DND-41 (cell line): Measurements from ENCODE around the gene STAG1.

Source experiments
- ATAC-seq: fragments of 200-7000 bp; cut with Tn5 transposase; 3 replicates; pipeline ENCODE4 v1.9.1; 2021; ENCODE audit warnings: low read depth; ENCODE audit not compliant: insufficient read depth
- DNase-seq: peaks from one replicate; pipeline ENCODE4 v3.0.0-alpha.2; 2020
- H2AFZ ChIP-seq: 2 replicates; pipeline ENCODE4 v1.6.0; 2012; ENCODE audit warnings: low read depth, low read length
- H3K27ac ChIP-seq: 2 replicates; pipeline ENCODE4 v1.5.1; 2012; ENCODE audit warnings: low read length, inconsistent platforms
- H3K27me3 ChIP-seq: fragments of 200-600 bp; sonication (generic); 2 replicates; pipeline ENCODE4 v1.6.0; 2012; ENCODE audit warnings: low read length, mild to moderate bottlenecking, inconsistent platforms; ENCODE audit not compliant: insufficient read depth, poor library complexity
- H3K36me3 ChIP-seq: 2 replicates; pipeline ENCODE4 v1.5.1; 2012; ENCODE audit warnings: low read length, inconsistent platforms; ENCODE audit not compliant: insufficient read depth
- H3K4me1 ChIP-seq: 2 replicates; pipeline ENCODE4 v1.5.1; 2012; ENCODE audit warnings: mild to moderate bottlenecking, low read length; ENCODE audit not compliant: insufficient read depth
- H3K4me2 ChIP-seq: 2 replicates; pipeline ENCODE4 v1.6.0; 2012; ENCODE audit warnings: mild to moderate bottlenecking, moderate library complexity, low read length, inconsistent platforms; ENCODE audit not compliant: insufficient read depth
- H3K4me3 ChIP-seq, 2 experiments: fragments of 200-600 bp in 1 of 2; shearing (Covaris generic) in 1 of 2; 2 replicates each; pipeline ENCODE4 v1.5.1; 2012 to 2016; ENCODE audit warnings: inconsistent platforms in 2 of 2, low read length in 2 of 2, mild to moderate bottlenecking in 2 of 2, low read depth in 1 of 2, moderate library complexity in 1 of 2
- H3K79me2 ChIP-seq: 2 replicates; pipeline ENCODE4 v1.6.0; 2012; ENCODE audit warnings: low read length, inconsistent platforms; ENCODE audit not compliant: insufficient read depth
- H3K9ac ChIP-seq: 2 replicates; pipeline ENCODE4 v1.6.0; 2012; ENCODE audit warnings: low read depth, mild to moderate bottlenecking, inconsistent platforms, low read length, moderate library complexity
- H3K9me3 ChIP-seq: 2 replicates; pipeline ENCODE4 v1.5.1; 2012; ENCODE audit warnings: low read length, moderate library complexity, mild to moderate bottlenecking, inconsistent platforms; ENCODE audit not compliant: insufficient read depth, severe bottlenecking
- H4K20me1 ChIP-seq: 2 replicates; pipeline ENCODE4 v1.6.0; 2012; ENCODE audit warnings: low read length; ENCODE audit not compliant: insufficient read depth
- EZH2 ChIP-seq: IDR thresholded peaks from 3 replicates; pipeline ENCODE4 v1.6.1; 2012; ENCODE audit warnings: borderline replicate concordance, low read depth, mild to moderate bottlenecking, moderate library complexity, low read length, inconsistent platforms; ENCODE audit not compliant: severe bottlenecking
- TF ChIP-seq, protein P1 (sequence below): IDR thresholded peaks from 2 replicates; pipeline ENCODE4 v1.5.1; 2012; ENCODE audit warnings: borderline replicate concordance, low read length, moderate library complexity, mild to moderate bottlenecking; ENCODE audit not compliant: poor library complexity, severe bottlenecking; ENCODE audit errors: extremely low read depth

Gene STAG1

DNA sequence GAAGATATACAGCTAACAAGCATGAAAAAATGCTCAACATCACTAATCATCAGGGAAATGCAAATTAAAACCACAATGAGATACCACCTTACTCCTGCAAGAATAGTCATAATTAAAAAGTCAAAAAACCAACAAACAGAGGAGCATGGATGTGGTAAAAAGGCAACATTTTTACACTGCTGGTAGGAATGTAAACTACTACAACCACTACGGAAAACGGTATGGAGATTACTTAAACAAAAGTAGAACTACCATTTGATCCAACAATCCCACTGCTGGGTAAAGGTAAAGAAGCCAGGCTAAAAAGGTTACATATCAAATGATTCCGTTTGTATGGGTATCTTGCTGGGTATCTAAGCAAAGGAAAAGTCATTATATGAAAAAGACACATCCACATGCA lies 53.8 kb downstream of the STAG1 start:
- H3K4me1 ChIP-seq = no peaks in the 10 kb centered on the region
- no peak overlapping the region for H3K4me3 ChIP-seq
- no peak for TF ChIP-seq EZH2
- TF ChIP-seq, protein P1, sequence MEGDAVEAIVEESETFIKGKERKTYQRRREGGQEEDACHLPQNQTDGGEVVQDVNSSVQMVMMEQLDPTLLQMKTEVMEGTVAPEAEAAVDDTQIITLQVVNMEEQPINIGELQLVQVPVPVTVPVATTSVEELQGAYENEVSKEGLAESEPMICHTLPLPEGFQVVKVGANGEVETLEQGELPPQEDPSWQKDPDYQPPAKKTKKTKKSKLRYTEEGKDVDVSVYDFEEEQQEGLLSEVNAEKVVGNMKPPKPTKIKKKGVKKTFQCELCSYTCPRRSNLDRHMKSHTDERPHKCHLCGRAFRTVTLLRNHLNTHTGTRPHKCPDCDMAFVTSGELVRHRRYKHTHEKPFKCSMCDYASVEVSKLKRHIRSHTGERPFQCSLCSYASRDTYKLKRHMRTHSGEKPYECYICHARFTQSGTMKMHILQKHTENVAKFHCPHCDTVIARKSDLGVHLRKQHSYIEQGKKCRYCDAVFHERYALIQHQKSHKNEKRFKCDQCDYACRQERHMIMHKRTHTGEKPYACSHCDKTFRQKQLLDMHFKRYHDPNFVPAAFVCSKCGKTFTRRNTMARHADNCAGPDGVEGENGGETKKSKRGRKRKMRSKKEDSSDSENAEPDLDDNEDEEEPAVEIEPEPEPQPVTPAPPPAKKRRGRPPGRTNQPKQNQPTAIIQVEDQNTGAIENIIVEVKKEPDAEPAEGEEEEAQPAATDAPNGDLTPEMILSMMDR = no peak
- H2AFZ ChIP-seq = no peak overlapping the region
- H3K4me2 ChIP-seq = no peak overlapping the region
- no peak overlapping the region for H3K27ac ChIP-seq
- no peak overlapping the region for H3K9ac ChIP-seq
- peaks cover 100% of the 10 kb centered on the region for H3K79me2 ChIP-seq
- peaks cover 7% of the 10 kb centered on the region; the same call in 1 of the 2 replicates for H4K20me1 ChIP-seq
- ATAC-seq (no peak), DNase-seq (no peak)
- no peaks in the 10 kb centered on the region for H3K27me3 ChIP-seq
- peaks cover 43% of the 10 kb centered on the region for H3K9me3 ChIP-seq
- H3K36me3 ChIP-seq = peaks cover 26% of the 10 kb centered on the region

DNA sequence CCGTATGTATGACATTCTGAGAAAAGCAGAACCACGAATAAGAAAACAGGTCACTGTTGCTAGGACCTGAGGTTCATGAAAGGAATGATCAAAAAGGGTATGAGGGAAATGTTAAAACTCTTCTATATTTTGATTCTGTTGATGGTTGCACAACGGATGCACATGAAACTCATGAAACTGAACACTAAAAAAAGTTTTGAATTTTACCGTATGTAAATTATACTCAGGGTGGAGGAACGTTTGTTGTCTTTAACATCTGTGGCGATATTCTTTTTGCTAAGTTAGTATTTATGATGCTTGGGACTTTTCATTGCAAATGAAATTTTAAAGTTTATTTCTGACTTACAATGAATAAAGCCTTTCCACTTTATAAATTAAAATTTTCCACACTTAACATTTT lies 55.4 kb downstream of the STAG1 start:
- H3K27ac ChIP-seq = no peak overlapping the region
- no peaks in the 10 kb centered on the region for H4K20me1 ChIP-seq
- H3K4me2 ChIP-seq = no peak overlapping the region
- H3K79me2 ChIP-seq = peaks cover 100% of the 10 kb centered on the region
- no peak overlapping the region for H3K4me3 ChIP-seq
- no peak overlapping the region for H3K9ac ChIP-seq
- DNase-seq (no peak), ATAC-seq (no peak)
- H2AFZ ChIP-seq = no peak overlapping the region
- peaks cover 31% of the 10 kb centered on the region for H3K36me3 ChIP-seq
- TF ChIP-seq, protein P1 = no peak
- TF ChIP-seq EZH2 = no peak
- peaks cover 51% of the 10 kb centered on the region for H3K9me3 ChIP-seq
- no peaks in the 10 kb centered on the region for H3K4me1 ChIP-seq
- H3K27me3 ChIP-seq = no peaks in the 10 kb centered on the region

DNA sequence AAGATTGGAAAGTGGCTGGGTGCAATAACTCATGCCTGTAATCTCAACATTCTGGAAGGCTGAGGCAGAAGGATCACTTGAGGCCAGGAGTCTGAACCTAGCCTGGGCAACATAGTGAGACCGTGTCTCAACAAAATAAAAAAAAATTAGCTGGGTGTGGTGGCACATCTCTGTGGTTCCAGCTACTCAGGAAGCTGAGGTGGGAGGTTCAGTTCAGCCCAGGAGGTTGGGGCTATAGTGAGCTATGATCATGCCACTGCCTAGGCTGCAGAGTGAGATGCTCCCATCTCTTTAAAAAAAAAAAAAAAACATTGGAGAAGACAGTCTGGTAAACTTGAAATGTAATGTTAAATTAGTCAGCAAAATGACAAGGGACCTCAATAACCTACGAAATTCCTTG lies 57.9 kb downstream of the STAG1 start:
- H3K79me2 ChIP-seq = peaks cover 100% of the 10 kb centered on the region
- peaks cover 31% of the 10 kb centered on the region for H3K36me3 ChIP-seq
- ATAC-seq = peak; percentile 55; the same call in 2 of the 3 replicates
- DNase-seq = no peak
- TF ChIP-seq, protein P1 = no peak
- TF ChIP-seq EZH2 = no peak
- H2AFZ ChIP-seq = no peak overlapping the region
- no peak overlapping the region for H3K4me3 ChIP-seq
- peaks cover 51% of the 10 kb centered on the region for H3K9me3 ChIP-seq
- no peak overlapping the region for H3K4me2 ChIP-seq
- no peaks in the 10 kb centered on the region for H3K27me3 ChIP-seq
- peaks cover 5% of the 10 kb centered on the region; the same call in 1 of the 2 replicates for H4K20me1 ChIP-seq
- no peak overlapping the region for H3K9ac ChIP-seq
- H3K27ac ChIP-seq = no peak overlapping the region
- H3K4me1 ChIP-seq = no peaks in the 10 kb centered on the region

DNA sequence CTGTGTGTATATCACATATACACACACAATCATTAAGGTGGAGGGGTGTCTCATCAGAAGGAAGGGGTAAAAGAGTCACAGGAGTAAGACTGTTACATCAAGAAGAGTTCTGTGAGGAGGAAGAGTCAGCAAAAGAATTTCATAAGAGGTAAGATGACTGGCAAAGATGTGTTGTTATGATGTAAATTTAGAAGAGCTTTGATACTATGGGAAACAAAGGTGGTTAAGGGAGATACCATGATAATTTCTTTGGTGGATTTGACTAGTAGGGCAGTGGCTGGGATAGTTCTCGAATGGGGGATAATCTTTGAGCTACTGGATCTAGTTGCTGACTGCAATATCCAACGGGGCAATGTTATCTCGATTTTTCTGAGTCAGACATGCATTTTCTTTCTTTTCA lies 61.6 kb downstream of the STAG1 start:
- no peaks in the 10 kb centered on the region for H3K4me1 ChIP-seq
- no peak overlapping the region for H3K4me3 ChIP-seq
- TF ChIP-seq EZH2 = no peak
- TF ChIP-seq, protein P1 = no peak
- peaks cover 14% of the 10 kb centered on the region for H3K36me3 ChIP-seq
- peaks cover 100% of the 10 kb centered on the region for H3K79me2 ChIP-seq
- no peak overlapping the region for H3K27ac ChIP-seq
- H3K9me3 ChIP-seq = peaks cover 31% of the 10 kb centered on the region
- ATAC-seq (no peak), DNase-seq (no peak)
- H2AFZ ChIP-seq = no peak overlapping the region
- no peaks in the 10 kb centered on the region for H3K27me3 ChIP-seq
- H3K9ac ChIP-seq = no peak overlapping the region
- H3K4me2 ChIP-seq = no peak overlapping the region
- H4K20me1 ChIP-seq = peaks cover 29% of the 10 kb centered on the region; the same call in 1 of the 2 replicates
